Endothelial cell of umbilical vein (primary cell): ENCODE measurements around the gene CTDP1. TPM values are rescaled to one million over a fixed set of nuclear protein-coding genes. Genes with fewer than 3 reads are reported as not detected.

Experiments used
- BruUV-seq: library from RNA; stranded (reverse); fragments of 400-500 nt; replicated peaks from 2 replicates; lab custom pipeline; 2021; lab: Mats Ljungman, UMichigan
- CTCF ChIA-PET: fragments of 300-600, 350-600 bp; sonication (Branson Sonifier 250); formaldehyde crosslinking; loops from one replicate; lab custom pipeline; 2021; ENCODE audit warnings: antibody characterized with exemption, inconsistent platforms; lab: Charles Lee
- POLR2A ChIA-PET: fragments of 300-600, 350-600 bp; sonication (Branson Sonifier 250); formaldehyde crosslinking; loops from one replicate; lab custom pipeline; 2021; ENCODE audit warnings: antibody characterized with exemption, inconsistent platforms; lab: Charles Lee
- DNase-seq: peaks from one replicate; pipeline ENCODE4 v3.0.0-alpha.2; 2011; ENCODE audit warnings: low read depth, low spot score
- FAIRE-seq: peaks from 2 replicates; lab custom pipeline; 2011; peaks lifted over from hg19 to GRCh38; lab: Jason Lieb, UNC
- H2AFZ ChIP-seq: 2 replicates; pipeline ENCODE4 v1.6.0; 2012; ENCODE audit warnings: low read depth, low read length, control low read depth, inconsistent platforms
- H3K27ac ChIP-seq: 2 replicates; pipeline ENCODE4 v1.5.1; 2011; ENCODE audit warnings: low read depth, mild to moderate bottlenecking, control low read depth, low read length, moderate library complexity; ENCODE audit not compliant: insufficient read depth
- H3K27me3 ChIP-seq, 2 experiments: 2 replicates each; pipeline versions ENCODE4 v1.6.0 to v1.6.1; 2011; ENCODE audit warnings: low read length in 2 of 2, mixed read lengths in 1 of 2; ENCODE audit not compliant: control insufficient read depth in 2 of 2, insufficient read depth in 2 of 2
- H3K36me3 ChIP-seq, 2 experiments: 2 replicates in 1 of 2; 3 replicates in 1 of 2; pipeline ENCODE4 v1.5.1; 2011; ENCODE audit warnings: low read length in 2 of 2, mild to moderate bottlenecking in 1 of 2, moderate library complexity in 1 of 2; ENCODE audit not compliant: control insufficient read depth in 2 of 2, insufficient read depth in 2 of 2; ENCODE audit errors: extremely low read depth in 1 of 2
- H3K4me1 ChIP-seq: 3 replicates; pipeline ENCODE4 v1.5.1; 2011; ENCODE audit warnings: mild to moderate bottlenecking, low read length; ENCODE audit not compliant: control insufficient read depth, insufficient read depth; ENCODE audit errors: extremely low read depth
- H3K4me2 ChIP-seq: 2 replicates; pipeline ENCODE4 v1.6.1; 2011; ENCODE audit warnings: low read length, control low read depth, mixed read lengths; ENCODE audit not compliant: insufficient read depth
- H3K4me3 ChIP-seq, 3 experiments: fragments of 200-600 bp in 1 of 3; sonication (generic), shearing (Covaris generic) in 1 of 3; replicated peaks in 1 of 3; 2 replicates each; pipeline ENCODE4 v1.5.1; 2011 to 2016; ENCODE audit warnings: control low read depth in 3 of 3, low read length in 3 of 3, mild to moderate bottlenecking in 2 of 3, inconsistent platforms in 1 of 3, low read depth in 1 of 3, moderate library complexity in 1 of 3; ENCODE audit not compliant: insufficient read depth in 1 of 3
- H3K79me2 ChIP-seq: 2 replicates; pipeline ENCODE4 v1.6.0; 2012; ENCODE audit warnings: low read length, inconsistent platforms; ENCODE audit not compliant: control insufficient read depth, insufficient read depth
- H3K9ac ChIP-seq: replicated peaks from 2 replicates; pipeline ENCODE3; 2011; ENCODE audit warnings: low read length, control low read depth; ENCODE audit not compliant: insufficient read depth; ENCODE audit errors: extremely low read depth
- H3K9me1 ChIP-seq: replicated peaks from 3 replicates; pipeline ENCODE4 v1.6.0; 2011; ENCODE audit warnings: mild to moderate bottlenecking, low read length; ENCODE audit not compliant: control insufficient read depth, insufficient read depth; ENCODE audit errors: extremely low read depth
- H3K9me3 ChIP-seq: replicated peaks from 2 replicates; pipeline ENCODE4 v1.5.1; 2012; ENCODE audit warnings: low read length, inconsistent platforms; ENCODE audit not compliant: control insufficient read depth, insufficient read depth
- H4K20me1 ChIP-seq: replicated peaks from 2 replicates; pipeline ENCODE3; 2011; ENCODE audit warnings: mild to moderate bottlenecking, low read length; ENCODE audit not compliant: control insufficient read depth, insufficient read depth; ENCODE audit errors: extremely low read depth
- CTCF ChIP-seq, 2 donors: IDR thresholded peaks; 1 replicate in 1 of 2; 2 replicates in 1 of 2; pipeline ENCODE4 v1.5.1; 2011; ENCODE audit warnings: low read length in 2 of 2, mild to moderate bottlenecking in 2 of 2, moderate library complexity in 2 of 2, control low read depth in 1 of 2, inconsistent platforms in 1 of 2, low read depth in 1 of 2; ENCODE audit not compliant: insufficient read depth in 1 of 2; ENCODE audit errors: extremely low read depth in 1 of 2
- EZH2 ChIP-seq: IDR thresholded peaks from 2 replicates; pipeline ENCODE4 v1.6.1; 2012; ENCODE audit warnings: borderline replicate concordance, low read depth, mild to moderate bottlenecking, moderate library complexity, low read length, inconsistent platforms; ENCODE audit not compliant: severe bottlenecking
- FOS ChIP-seq: IDR thresholded peaks from 2 replicates; pipeline ENCODE4 v1.6.1; 2011; ENCODE audit warnings: mild to moderate bottlenecking, low read length, moderate library complexity, borderline replicate concordance; ENCODE audit not compliant: insufficient read depth
- GATA2 ChIP-seq: IDR thresholded peaks from 2 replicates; pipeline ENCODE4 v1.7.0; 2011; ENCODE audit warnings: low read depth, mild to moderate bottlenecking, moderate library complexity, mixed read lengths, low read length; ENCODE audit not compliant: insufficient read length, insufficient read depth
- JUN ChIP-seq: IDR thresholded peaks from 2 replicates; pipeline ENCODE4 v1.6.1; 2011; ENCODE audit warnings: borderline replicate concordance, low read depth; ENCODE audit not compliant: insufficient read length, insufficient read depth
- MYC ChIP-seq: IDR thresholded peaks from one replicate; pipeline ENCODE4 v1.6.1; 2011; ENCODE audit warnings: mild to moderate bottlenecking, low read depth, low read length
- POLR2A ChIP-seq: IDR thresholded peaks from 2 replicates; pipeline ENCODE4 v1.6.1; 2012; ENCODE audit warnings: low read depth, mild to moderate bottlenecking, control low read depth, low read length
- POLR2AphosphoS5 ChIP-seq: IDR thresholded peaks from 2 replicates; pipeline ENCODE4 v1.6.1; 2012; ENCODE audit warnings: low read depth, mild to moderate bottlenecking, control low read depth, low read length, moderate library complexity; ENCODE audit not compliant: insufficient read depth
- dilution Hi-C: fragments of 300-500 bp; cut with MboI; formaldehyde crosslinking; loops from one replicate; pipeline ENCODE4 v1.15.0; 2019; ENCODE audit warnings: low sequenced_read_pairs; ENCODE audit not compliant: extremely low pct_ligation_motif_present
- intact Hi-C: fragments of 100-400 bp; cut with micrococcal nuclease; formaldehyde crosslinking; loops from one replicate; pipeline ENCODE4 v1.10.0; 2022
- polyA plus RNA-seq, 4 experiments: library from polyadenylated mRNA; depleted of rRNA in 3 of 4; stranded (reverse) in 3 of 4; unstranded in 1 of 4; fragments of >200 nt; gene quantifications; 2 replicates each; pipeline versions ENCODE4 v1.2.1 to v1.2.3, GENCODE V29; 2011 to 2012; ENCODE audit warnings: missing spikeins in 1 of 4
- total RNA-seq: library from RNA; stranded (reverse); gene quantifications from 2 replicates; pipeline ENCODE4 v1.2.3, GENCODE V29; 2021

Gene CTDP1
- total and polyA plus RNA-seq, 2 donors (not counting 3 experiments of a cell fraction or from before 2014, with no cell fraction given): 15.3 to 27.6 TPM

- no peak overlapping the region for H2AFZ ChIP-seq
- H3K4me2 ChIP-seq: no peak overlapping the region
- no peaks in the 10 kb centered on the region for H3K79me2 ChIP-seq
- peaks cover 5 to 40% of the 10 kb centered on the region in 2 experiments for H3K36me3 ChIP-seq
- no peak overlapping the region for H3K9ac ChIP-seq
- H3K27me3 ChIP-seq: no peaks in the 10 kb centered on the region
- H3K4me3 ChIP-seq: no peak overlapping the region
- POLR2A ChIA-PET: no interaction called here
- TF ChIP-seq POLR2AphosphoS5 (no peak), EZH2 (no peak), MYC (no peak), GATA2 (no peak), FOS (no peak), POLR2A (no peak), CTCF (IDR thresholded peaks at IDR 0.05; ENCODE audit: extremely low read depth in 1 of 2, insufficient read depth in 1 of 2, low read depth in 1 of 2, low read length in 2 of 2) (no peak), JUN (no peak)
- no TSS peak for BruUV-seq
- H3K9me1 ChIP-seq: no peaks in the 10 kb centered on the region
- intact Hi-C loops: no loop called here
- no peak overlapping the region for H3K27ac ChIP-seq
- no peaks in the 10 kb centered on the region for H4K20me1 ChIP-seq
- H3K9me3 ChIP-seq: no peaks in the 10 kb centered on the region
- no peaks in the 10 kb centered on the region for H3K4me1 ChIP-seq
- DNase-seq (no peak), FAIRE-seq (no peak)
- dilution Hi-C loops: no loop called here
- CTCF ChIA-PET: no interaction called here
Measured at GRCh38 chr18:79717059-79717458, 37.5 kb downstream of the CTDP1 start.
